GM10266 (cell line): ENCODE measurements around the gene PLXDC1.

Experiments used
- DNase-seq: peaks from one replicate; pipeline ENCODE4 v3.0.0; 2012; ENCODE audit errors: extremely low spot score
- TF ChIP-seq, protein P1 (sequence below): IDR thresholded peaks from 2 replicates; pipeline ENCODE4 v1.5.1; 2012; ENCODE audit warnings: mild to moderate bottlenecking, low read depth; ENCODE audit not compliant: control insufficient read depth, insufficient read depth; ENCODE audit errors: missing control alignments

The PLXDC1 gene

DNA sequence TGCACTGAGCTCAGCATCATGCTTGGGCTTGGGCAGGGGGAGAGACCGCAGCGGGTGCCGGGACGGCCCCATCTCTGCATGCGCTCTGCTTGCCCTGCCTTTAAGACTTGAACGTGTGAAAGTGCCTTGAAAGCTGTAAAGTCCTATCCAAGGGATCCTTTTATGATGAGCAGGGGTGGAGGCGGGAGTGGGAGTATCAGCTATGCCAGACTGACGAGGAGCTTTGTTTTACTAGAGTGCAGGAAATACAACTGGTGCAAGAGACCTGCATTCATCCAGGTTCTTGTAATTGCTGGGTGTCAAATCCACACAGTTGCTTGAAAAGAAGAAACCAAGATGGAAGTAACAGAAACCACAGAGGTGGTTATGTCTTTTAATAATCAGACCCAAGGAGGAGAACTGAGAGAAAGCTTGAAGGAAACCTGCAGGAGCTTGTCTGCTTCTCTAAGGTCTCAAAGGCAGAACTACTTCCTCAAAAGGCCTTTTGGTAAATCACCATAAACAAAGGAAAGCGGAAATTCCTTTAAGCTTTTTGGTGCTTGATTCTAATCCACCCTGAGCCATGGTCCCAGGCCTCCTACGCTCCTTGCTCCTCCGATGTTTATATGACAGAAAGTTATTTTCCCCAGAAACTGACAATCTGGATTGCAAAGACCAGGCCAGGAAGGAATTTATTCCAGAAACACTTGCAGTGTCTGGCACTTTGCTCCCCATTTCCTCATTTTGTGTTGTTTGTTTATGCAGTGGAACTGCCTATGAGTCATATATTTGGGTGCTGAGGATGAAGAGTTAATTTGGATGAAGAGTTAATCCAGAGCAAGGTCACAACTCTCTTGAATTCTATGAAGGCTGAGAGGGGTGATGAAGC is 132.9 kb downstream of the PLXDC1 start:
- no peak for DNase-seq
- TF ChIP-seq, protein P1, sequence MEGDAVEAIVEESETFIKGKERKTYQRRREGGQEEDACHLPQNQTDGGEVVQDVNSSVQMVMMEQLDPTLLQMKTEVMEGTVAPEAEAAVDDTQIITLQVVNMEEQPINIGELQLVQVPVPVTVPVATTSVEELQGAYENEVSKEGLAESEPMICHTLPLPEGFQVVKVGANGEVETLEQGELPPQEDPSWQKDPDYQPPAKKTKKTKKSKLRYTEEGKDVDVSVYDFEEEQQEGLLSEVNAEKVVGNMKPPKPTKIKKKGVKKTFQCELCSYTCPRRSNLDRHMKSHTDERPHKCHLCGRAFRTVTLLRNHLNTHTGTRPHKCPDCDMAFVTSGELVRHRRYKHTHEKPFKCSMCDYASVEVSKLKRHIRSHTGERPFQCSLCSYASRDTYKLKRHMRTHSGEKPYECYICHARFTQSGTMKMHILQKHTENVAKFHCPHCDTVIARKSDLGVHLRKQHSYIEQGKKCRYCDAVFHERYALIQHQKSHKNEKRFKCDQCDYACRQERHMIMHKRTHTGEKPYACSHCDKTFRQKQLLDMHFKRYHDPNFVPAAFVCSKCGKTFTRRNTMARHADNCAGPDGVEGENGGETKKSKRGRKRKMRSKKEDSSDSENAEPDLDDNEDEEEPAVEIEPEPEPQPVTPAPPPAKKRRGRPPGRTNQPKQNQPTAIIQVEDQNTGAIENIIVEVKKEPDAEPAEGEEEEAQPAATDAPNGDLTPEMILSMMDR: no peak

- DNase-seq: no peak
- TF ChIP-seq, protein P1: no peak
Observed at GRCh38 chr17:39016193-39017153, 135.0 kb downstream of the PLXDC1 start.

GRCh38 chr17:39015546-39015935 is 135.9 kb downstream of the PLXDC1 start:
- no peak for DNase-seq
- TF ChIP-seq, protein P1: no peak

GRCh38 chr17:39014795-39015545 is 136.5 kb downstream of the PLXDC1 start:
- TF ChIP-seq, protein P1: no peak
- no peak for DNase-seq

- DNase-seq: no peak
- TF ChIP-seq, protein P1: no peak
Observed at GRCh38 chr17:39014044-39014794, 137.2 kb downstream of the PLXDC1 start.
